Measurements from ENCODE around the gene ZBTB16.

The ZBTB16 gene

GRCh38 chr11:114106986-114107385, 47.5 kb downstream of the ZBTB16 start:
- no peak for DNase-seq (ENCODE audit: low read depth)

- no peak for DNase-seq (ENCODE audit: low read depth)
These were observed 49.1 kb downstream of the ZBTB16 start for GRCh38 chr11:114108501-114109205.

DNA sequence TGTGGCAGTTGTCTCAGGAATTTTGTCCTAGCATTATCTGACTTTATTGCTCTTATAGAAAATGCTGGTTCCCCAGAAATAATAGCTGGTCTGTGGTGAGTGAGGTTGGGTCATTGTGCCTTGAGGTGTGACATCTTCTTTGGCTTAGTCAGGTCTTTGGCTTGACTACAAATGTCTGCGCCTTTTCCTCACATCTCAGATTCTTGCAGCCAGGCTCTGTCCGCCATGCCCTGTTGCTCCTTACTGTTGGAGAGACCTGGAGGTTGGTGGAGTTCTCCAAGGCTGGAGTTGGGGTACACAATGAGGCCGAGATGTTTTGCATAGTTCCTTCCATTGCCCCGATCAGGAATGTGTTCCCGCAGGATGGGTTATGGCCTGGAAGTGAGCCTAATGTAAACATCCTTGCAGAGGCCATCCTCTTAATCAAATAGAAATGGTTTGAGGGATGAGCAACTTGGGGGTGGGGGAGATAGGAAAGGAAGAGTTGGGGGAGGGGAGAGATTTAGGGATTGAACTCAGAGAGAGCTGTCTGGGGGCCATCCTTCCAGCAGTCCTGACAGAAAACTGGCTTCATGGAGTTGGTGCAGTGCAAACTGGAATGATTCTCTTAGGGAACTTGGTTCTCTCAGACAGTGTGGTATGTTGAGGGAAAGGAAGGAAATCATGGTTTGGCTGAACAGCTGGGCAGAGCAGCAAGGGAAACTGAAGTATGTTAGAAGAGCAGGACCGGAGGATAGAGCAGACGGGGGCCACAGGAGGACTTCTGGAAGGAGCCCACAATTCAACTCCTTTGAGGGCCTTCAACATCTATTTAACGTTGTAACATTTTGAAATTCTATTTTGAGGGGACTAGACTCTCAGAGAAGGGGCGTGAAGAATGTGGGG, 49.9 kb downstream of the ZBTB16 start:
- DNase-seq (ENCODE audit: low read depth), result no peak

- DNase-seq (ENCODE audit: low read depth), result no peak
These were observed 50.6 kb downstream of the ZBTB16 start for GRCh38 chr11:114110123-114110522.

DNA sequence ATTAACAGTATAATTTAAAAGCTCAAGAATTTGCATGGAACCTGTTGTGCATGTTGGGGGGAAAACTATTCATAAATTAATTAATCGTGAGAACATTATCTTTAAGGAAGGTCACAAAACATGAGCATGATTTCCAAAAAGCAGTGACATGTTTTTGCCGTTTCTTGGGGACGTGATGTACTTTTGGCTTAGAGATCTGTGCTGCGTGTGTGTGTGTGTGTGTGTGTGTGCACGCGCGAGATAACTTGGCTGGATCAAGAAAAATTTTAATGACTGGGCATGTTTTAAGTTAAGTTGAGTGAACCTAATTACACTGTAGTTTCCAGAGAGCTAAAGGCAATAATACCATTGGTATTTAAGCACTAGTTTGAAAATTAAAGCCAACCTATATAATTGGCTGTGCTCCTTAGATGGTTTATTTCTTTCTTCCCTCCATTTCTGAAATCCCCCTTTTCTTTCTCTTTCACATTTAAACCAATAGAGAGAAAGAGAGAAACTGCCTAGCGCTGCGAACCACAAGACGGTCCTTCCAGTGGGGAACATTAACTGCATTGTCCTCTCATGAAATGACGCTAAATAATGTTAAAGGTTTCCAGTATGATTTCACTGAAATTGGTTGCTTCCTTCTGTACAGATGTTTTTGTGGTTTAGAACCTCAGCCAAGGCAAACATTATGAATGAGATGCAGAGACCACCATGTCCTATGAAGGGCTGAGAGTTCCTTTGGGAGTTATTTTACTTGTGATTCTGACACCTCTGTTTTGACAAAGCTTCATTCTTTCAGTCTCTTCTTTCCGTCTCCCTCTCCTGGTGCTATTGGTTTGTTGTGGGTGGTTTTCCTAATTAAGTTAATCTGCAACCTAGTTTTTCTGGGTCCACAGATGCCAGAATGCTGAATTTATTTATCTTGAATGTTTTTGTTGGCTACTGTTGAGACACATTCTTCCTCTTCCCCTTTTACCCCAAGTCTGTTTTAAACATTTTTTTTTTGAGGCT, 51.7 kb downstream of the ZBTB16 start:
- no peak for DNase-seq (ENCODE audit: low read depth)

- no peak for DNase-seq (ENCODE audit: low read depth)
These were observed 56.0 kb downstream of the ZBTB16 start for GRCh38 chr11:114115451-114115928.

DNA sequence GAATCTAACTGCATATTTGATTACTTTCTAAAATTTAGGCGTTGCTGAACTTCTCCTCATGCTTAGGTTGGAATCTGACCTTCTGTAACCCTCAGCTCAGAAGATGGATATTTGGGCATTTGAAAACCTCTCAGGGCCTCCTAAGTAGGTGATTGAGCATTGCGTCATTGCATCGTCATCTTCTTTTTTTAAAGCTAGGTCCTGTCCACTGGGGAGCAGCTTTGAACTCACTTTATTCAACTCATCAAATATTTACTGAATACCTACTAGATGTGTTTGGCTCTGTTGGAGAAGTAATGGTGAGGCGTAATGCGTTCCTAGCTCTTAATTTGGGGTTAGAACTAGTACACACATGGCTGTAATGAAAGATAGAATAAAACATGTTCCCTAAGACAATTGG, 56.8 kb downstream of the ZBTB16 start:
- no peak for DNase-seq (ENCODE audit: low read depth)

DNA sequence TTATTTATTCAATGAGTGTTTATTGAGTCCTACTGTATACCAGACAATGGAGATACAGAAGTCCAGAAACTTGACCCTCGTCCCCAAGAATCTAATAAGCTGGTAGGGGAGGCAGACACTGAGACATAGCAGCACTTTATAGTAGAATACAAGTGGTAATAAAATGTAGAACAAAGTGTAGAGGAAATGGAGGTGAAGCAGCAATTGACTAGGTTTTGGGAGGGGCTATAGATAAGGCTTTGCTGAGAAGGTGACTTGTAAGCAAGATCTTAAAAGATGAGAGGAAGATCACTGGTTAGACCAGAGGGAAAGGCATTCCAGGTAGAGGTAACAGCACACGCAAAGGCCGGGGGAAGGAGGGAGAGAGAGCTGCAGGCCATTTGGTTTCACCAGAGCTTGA, 57.3 kb downstream of the ZBTB16 start:
- DNase-seq (ENCODE audit: low read depth), result no peak

GRCh38 chr11:114120606-114121005, 61.1 kb downstream of the ZBTB16 start:
- no peak for DNase-seq (ENCODE audit: low read depth)

- DNase-seq (ENCODE audit: low read depth), result no peak
These were observed 61.6 kb downstream of the ZBTB16 start for GRCh38 chr11:114121138-114121537.

GRCh38 chr11:114121804-114122504, 62.4 kb downstream of the ZBTB16 start:
- no peak for DNase-seq (ENCODE audit: low read depth)

GRCh38 chr11:114122686-114123085, 63.2 kb downstream of the ZBTB16 start:
- DNase-seq (ENCODE audit: low read depth), result no peak

DNA sequence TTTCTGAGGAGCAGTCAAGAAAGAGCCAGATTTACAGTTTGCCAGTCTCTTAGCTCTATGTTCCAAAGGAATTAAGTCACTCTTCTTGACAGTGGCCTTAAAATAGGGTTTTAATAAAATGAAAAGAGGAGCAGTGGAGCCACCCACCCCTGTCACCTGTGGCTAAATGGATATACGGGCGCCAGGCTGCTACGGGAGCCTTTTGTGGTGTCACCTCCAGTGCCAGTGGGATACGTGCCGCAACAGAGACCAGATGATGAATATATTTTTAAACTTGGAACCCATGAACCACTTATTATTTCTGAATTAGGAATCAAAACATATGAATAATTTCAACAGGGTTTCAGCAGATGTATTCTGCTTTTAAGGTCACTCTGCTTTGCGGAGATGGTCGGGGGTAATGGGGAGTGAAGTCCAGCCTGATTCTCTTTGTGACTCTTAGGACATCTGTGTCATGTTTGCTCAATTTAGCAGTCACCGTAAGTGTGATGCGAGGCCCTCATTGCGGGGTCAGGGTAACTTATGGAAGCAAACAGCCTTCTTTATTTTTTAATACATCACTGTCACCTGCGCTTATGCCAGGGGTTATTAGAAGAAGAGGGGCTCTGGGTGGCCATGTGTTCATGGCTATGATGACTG, 64.3 kb downstream of the ZBTB16 start:
- DNase-seq (ENCODE audit: low read depth), result no peak

DNA sequence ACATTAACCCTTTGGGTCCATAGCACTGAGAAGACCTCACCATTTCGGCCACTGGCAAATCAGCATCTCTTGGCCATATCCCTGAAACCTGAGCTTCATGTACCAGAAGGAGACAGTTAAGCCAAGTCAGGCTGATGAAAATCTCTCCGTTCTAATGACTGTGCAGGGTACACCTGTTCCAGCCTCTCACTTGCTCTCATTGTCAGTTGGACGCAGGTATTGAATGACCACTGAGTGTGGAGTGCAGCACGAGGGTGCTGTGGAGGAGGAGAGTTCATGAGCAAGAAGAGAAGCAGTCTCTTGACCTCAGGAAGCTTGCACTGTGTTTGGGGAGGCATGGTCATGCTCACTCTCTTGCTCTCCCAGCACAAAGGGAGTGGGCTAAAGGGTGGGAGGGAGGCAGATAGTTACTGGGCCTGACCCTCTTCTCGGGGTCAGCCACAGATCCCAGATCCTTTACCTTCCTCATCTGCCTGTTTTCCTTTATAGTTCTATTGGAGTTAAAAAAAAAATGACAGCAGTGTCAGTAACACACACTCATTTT, 65.2 kb downstream of the ZBTB16 start:
- DNase-seq (ENCODE audit: low read depth), result no peak

GRCh38 chr11:114125531-114125930, 66.0 kb downstream of the ZBTB16 start:
- no peak for DNase-seq (ENCODE audit: low read depth)

DNA sequence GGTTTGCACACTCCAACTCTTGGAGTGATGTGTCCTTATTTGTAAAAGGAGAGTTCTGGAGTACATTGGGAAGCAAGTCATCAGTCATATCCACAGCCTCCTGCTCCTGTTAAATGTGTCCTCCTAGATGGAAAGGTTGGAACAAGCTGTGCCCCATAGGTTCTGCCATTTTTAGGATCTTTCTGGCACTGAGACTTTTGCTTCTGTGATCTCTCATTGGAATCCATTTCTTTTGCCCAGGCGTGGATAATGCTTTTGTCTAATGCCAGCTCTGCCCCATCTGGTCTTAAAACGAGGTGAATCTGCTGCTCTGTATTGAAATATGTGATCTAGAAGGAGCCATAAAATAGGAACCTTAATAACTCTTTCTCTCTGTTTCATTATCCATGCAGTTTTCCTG, 66.4 kb downstream of the ZBTB16 start:
- no peak for DNase-seq (ENCODE audit: low read depth)

DNA sequence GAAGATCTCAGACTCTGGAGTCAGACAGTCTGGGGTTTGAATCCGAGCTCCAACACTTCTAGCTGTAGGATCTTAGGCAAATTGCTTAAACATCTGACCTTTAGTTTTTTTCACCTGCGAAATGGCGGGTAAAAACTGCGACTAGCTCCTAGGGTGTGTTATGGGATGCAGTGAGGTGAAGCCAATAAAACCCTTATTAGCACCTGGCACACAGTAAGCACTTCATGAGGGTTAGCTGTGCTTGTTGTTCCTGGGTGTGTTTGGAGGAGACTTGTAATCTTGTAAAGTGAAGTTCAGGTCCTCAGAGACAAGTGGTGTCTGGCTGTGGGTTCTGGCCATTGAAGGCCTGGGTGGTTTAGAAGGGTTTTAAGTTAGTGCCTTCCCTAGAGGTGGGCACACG, 68.9 kb downstream of the ZBTB16 start:
- no peak for DNase-seq (ENCODE audit: low read depth)

DNA sequence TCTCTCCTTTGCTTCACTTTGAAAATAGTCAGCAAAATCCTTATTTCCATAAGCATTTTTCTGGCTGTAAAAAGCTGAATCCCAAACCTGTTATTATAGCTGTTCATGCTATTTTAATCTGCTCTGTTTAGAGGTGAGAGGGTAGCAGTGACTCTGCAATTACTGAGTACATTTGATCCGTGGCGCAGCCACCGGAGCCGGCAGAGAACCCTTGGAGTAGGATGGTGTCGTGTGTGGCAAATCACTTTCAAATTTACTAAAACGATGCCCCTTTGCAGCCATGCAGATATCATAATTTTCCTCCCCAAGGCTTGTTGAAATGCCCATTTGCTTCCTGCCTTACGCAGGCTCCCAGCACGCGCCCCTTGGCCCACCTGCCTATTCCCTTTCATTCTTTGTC, 69.6 kb downstream of the ZBTB16 start:
- DNase-seq (ENCODE audit: low read depth), result no peak

GRCh38 chr11:114129699-114130098, 70.2 kb downstream of the ZBTB16 start:
- DNase-seq (ENCODE audit: low read depth), result no peak

DNA sequence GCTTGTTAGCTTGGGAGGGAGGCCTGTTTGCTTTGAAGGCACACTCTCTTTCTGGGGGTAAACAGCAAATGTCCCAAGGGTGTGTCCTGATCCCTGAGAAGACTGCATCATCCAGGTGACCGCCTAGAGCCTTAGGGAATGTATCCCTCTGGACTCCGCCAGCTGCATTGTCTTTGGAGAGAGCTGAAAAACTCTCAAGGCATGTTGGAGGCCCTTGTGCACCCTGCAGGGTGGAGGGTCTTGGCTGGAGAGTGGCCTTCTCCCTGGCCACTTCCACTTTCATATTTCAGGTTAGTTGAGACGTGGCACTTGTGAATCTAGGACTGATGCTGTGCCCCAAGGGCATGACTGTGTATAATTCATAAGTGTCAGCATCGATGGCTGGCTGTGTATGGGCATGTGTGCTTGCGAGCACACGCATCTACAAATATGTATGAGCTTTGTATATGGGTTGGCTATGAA, 70.6 kb downstream of the ZBTB16 start:
- DNase-seq (ENCODE audit: low read depth), result no peak
